HUDEP-2 (cell line): Measurements from ENCODE around the gene EIF3J.

Experiments
- DNase-seq, 76 experiments: peaks; one replicate each; lab custom pipeline; 2025; ENCODE audit not compliant: unreplicated experiment in 76 of 76; lab: John Stamatoyannopoulos, UW

Gene EIF3J

GRCh38 chr15:44591326-44591725 is 54.4 kb downstream of the EIF3J start:
- no peak for DNase-seq

DNA sequence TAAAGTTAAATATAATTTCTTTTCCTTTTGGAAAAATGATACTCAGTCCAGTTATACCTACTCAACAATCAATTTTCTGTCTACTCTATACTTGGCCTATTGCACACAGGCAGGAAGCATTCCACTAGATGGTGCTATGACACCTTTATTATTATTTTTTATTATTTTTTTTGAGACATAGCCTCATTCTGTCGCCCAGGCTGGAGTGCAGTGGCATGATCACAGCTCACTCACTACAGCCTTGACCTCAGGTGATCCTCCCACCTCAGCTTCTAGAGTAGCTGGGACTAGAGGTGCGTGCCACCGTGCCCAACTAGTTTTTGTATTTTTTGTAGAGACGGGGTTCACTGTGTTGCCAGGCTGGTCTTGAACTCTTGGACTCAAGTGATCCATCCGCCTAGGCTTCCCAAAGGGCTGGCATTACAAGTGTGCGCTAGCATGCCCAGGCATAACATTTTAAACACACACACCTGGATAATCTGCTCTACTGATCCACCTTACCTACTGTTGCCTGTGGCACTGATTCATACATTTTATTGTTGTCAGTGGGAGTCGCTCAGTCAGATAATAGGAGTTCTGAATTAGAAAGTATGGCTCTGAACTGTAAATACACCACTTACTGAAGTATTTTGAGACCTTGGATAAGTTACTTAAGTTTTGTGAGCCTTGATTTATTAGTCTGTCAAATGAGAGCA is 56.2 kb downstream of the EIF3J start:
- DNase-seq, result peak in 5 of 76 experiments; percentile 0 to 13 (median 1)

DNA sequence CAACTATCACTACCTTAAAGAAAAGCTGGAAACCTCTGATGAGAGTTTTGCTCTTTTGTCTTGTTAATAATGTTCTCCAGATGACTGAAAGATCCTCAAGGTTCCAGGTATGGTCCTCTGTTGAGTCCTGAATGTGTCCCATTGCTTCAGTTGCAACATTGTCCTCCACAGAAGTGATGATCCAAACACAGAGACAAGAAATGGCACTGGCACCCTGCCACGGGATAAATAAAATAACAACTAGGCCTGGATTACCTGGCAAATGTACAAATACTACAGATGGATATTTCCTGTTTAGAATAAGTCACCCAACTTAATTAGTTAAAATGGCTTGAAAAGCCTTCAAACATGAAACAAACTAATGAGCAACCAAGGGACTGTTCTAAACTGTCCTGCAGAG is 58.3 kb downstream of the EIF3J start:
- no peak for DNase-seq

- DNase-seq, result no peak
These were observed 58.9 kb downstream of the EIF3J start for GRCh38 chr15:44595656-44596510.

- no peak for DNase-seq
These were observed 59.6 kb downstream of the EIF3J start for GRCh38 chr15:44596511-44597010.

- DNase-seq, result no peak
These were observed 61.1 kb downstream of the EIF3J start for GRCh38 chr15:44598066-44598465.

DNA sequence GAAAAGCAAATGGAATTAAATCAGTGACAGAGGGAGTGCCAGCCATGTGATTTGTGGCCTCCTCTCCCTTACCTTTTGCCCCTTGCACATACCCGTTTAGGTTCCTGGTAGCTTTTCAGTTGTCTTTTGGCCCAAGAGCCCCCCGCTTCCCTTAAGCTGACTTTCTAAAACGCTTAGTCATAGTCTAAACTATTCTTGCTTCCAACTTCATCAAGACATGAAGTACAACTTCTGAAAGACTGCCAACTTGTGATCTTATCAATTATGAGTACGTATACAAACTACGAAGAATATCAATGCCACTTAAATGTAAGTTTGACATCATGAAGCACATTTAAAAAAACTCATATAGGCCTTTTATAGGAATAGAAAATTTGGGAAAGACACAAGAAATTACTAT is 61.9 kb downstream of the EIF3J start:
- peak in 26 of 76 experiments; percentile 8 to 56 (median 28) for DNase-seq

- no peak for DNase-seq
These were observed 66.2 kb downstream of the EIF3J start for GRCh38 chr15:44603126-44603525.

DNA sequence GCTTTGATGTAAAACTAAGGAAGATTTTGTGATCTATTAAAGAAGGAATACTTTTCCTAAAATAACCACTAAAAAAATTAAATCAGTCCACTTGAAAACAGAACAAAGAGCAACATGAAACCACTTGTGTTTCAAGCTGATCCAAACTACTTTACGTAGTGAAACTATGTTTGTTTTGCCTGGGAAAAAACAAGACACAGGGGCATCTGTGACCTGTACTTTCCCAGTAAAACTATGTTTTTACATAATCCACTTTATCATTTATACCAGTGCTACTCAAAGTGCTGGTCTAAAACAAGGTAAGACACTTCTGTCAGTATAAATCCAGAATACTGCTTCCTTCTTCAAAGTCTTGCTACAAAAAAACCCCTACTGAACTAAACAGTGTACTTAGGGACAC is 69.8 kb downstream of the EIF3J start:
- DNase-seq, result no peak
